Daoy (cell line): ENCODE data around the gene DNAAF1. TPM values are rescaled to one million over a fixed set of nuclear protein-coding genes. Genes with fewer than 3 reads are reported as not detected.
"Not testable (repeated sequence)": the region's sequence is repeated elsewhere in the genome, so short reads cannot be mapped to it uniquely, and the experiment has no call there.

ENCODE experiments used
- DNase-seq: peaks from one replicate; pipeline ENCODE4 v3.0.0-alpha.2; 2015; ENCODE audit warnings: low read depth
- total RNA-seq: library from RNA; depleted of rRNA; stranded (reverse); fragments of >200 nt; shearing (Covaris generic); gene quantifications from 2 replicates; pipeline ENCODE4 v1.2.3, GENCODE V29; 2014; rRNA removed

Gene DNAAF1
- not detected in 2 replicates for total RNA-seq

GRCh38 chr16:84144859-84145639 lies at the start of gene DNAAF1, which contains the start of gene HSDL1:
Gene DNAAF1 (plus strand): TSS chr16:84145308. CDS start chr16:84145441, 133 bp downstream.
Gene HSDL1 (minus strand): TSS chr16:84145177. CDS start chr16:84131321, 13,856 bp downstream.
- peak; percentile 91 for DNase-seq

- DNase-seq = no peak
These were observed 49.6 kb upstream of the DNAAF1 start for GRCh38 chr16:84095466-84095865.

GRCh38 chr16:84096447-84097005 lies 48.6 kb upstream of the DNAAF1 start:
- no peak for DNase-seq

GRCh38 chr16:84098939-84099338 lies 46.2 kb upstream of the DNAAF1 start:
- DNase-seq = peak; percentile 19

- no peak for DNase-seq
These were observed 41.4 kb upstream of the DNAAF1 start for GRCh38 chr16:84103678-84104077.

GRCh38 chr16:84104231-84104630 lies 40.9 kb upstream of the DNAAF1 start:
- no peak for DNase-seq

GRCh38 chr16:84105301-84105815 lies 39.8 kb upstream of the DNAAF1 start:
- DNase-seq = no peak

- DNase-seq = no peak
These were observed 39.0 kb upstream of the DNAAF1 start for GRCh38 chr16:84105948-84106740.

GRCh38 chr16:84107921-84108320 lies 37.2 kb upstream of the DNAAF1 start:
- no peak for DNase-seq

GRCh38 chr16:84109598-84110335 lies 35.3 kb upstream of the DNAAF1 start:
- DNase-seq = no peak

- no peak for DNase-seq
These were observed 34.6 kb upstream of the DNAAF1 start for GRCh38 chr16:84110527-84110926.

- DNase-seq = no peak
These were observed 33.6 kb upstream of the DNAAF1 start for GRCh38 chr16:84111525-84111924.

- DNase-seq = not testable (repeated sequence)
These were observed 33.2 kb upstream of the DNAAF1 start for GRCh38 chr16:84111949-84112348.

GRCh38 chr16:84115919-84116719 lies 29.0 kb upstream of the DNAAF1 start:
- peak; percentile 32 for DNase-seq

GRCh38 chr16:84116720-84117493 lies 28.2 kb upstream of the DNAAF1 start, which contains the start of gene MBTPS1:
Gene MBTPS1 (minus strand): TSS chr16:84116942. CDS start chr16:84101783, 15,159 bp downstream.
- peak; percentile 99 for DNase-seq

GRCh38 chr16:84117494-84117843 lies 27.6 kb upstream of the DNAAF1 start:
- DNase-seq = no peak

GRCh38 chr16:84118315-84118714 lies 26.8 kb upstream of the DNAAF1 start:
- not testable (repeated sequence) for DNase-seq

- DNase-seq = no peak
These were observed 25.7 kb upstream of the DNAAF1 start for GRCh38 chr16:84119368-84119767.

GRCh38 chr16:84120023-84120422 lies 25.1 kb upstream of the DNAAF1 start:
- no peak for DNase-seq

- DNase-seq = no peak
These were observed 24.1 kb upstream of the DNAAF1 start for GRCh38 chr16:84121007-84121406.
